Glutamatergic neuron (in vitro differentiated cells): ENCODE data around the gene LEMD2. TPM values are rescaled to one million over a fixed set of nuclear protein-coding genes. Genes with fewer than 3 reads are reported as not detected.

Experiments used
- DNase-seq: peaks from one replicate; pipeline ENCODE4 v3.0.0; 2022
- H3K27ac Mint-ChIP-seq: one replicate; pipeline ENCODE4 v1.8.0; 2020; ENCODE audit warnings: mild to moderate bottlenecking, mixed read lengths, inconsistent platforms; ENCODE audit not compliant: unreplicated experiment
- H3K27me3 Mint-ChIP-seq: one replicate; pipeline ENCODE4 v1.8.0; 2020; ENCODE audit warnings: mild to moderate bottlenecking, moderate library complexity, mixed read lengths, inconsistent platforms; ENCODE audit not compliant: unreplicated experiment
- H3K36me3 Mint-ChIP-seq: one replicate; pipeline ENCODE4 v1.8.0; 2020; ENCODE audit warnings: mild to moderate bottlenecking, mixed read lengths, inconsistent platforms; ENCODE audit not compliant: unreplicated experiment
- H3K4me1 Mint-ChIP-seq: one replicate; pipeline ENCODE4 v1.8.0; 2020; ENCODE audit warnings: mild to moderate bottlenecking, low read depth, mixed read lengths, inconsistent platforms; ENCODE audit not compliant: unreplicated experiment
- H3K4me3 Mint-ChIP-seq: one replicate; pipeline ENCODE4 v1.8.0; 2020; ENCODE audit warnings: mild to moderate bottlenecking, mixed read lengths, inconsistent platforms; ENCODE audit not compliant: unreplicated experiment
- H3K9me3 Mint-ChIP-seq: one replicate; pipeline ENCODE4 v1.8.0; 2020; ENCODE audit warnings: mild to moderate bottlenecking, moderate library complexity, mixed read lengths, inconsistent platforms; ENCODE audit not compliant: unreplicated experiment
- CTCF ChIP-seq: fragments of 200-600 bp; sonication (generic); IDR thresholded peaks from one replicate; pipeline ENCODE4 v1.5.0; 2021; ENCODE audit not compliant: partially characterized antibody, unreplicated experiment
- total RNA-seq: library from RNA; stranded (reverse); fragmentation: NEBNext Ultra II Directional; extraction: Animal tissue kit (Norgen Biotek cat#: 25700); gene quantifications from one replicate; pipeline ENCODE4 v1.2.1, GENCODE V29; 2021; ENCODE audit not compliant: unreplicated experiment

LEMD2 gene
- total RNA-seq, 1 donor from 2014 or later, result 82.4 TPM

GRCh38 chr6:33784787-33785186 is 4.1 kb downstream of the LEMD2 start:
- Mint-ChIP-seq H3K4me1 (peaks cover 65% of the 10 kb centered on the region), H3K27ac (peak overlapping the region; percentile 81), H3K27me3 (peaks cover 5% of the 10 kb centered on the region), H3K9me3 (peaks cover 6% of the 10 kb centered on the region), H3K4me3 (peak overlapping the region; percentile 68), H3K36me3 (no peaks in the 10 kb centered on the region)
- DNase-seq, result no peak
- no peak for TF ChIP-seq CTCF

- no peak for TF ChIP-seq CTCF
- peaks cover 4% of the 10 kb centered on the region for H3K9me3 Mint-ChIP-seq
- H3K4me1 Mint-ChIP-seq, result peaks cover 67% of the 10 kb centered on the region
- no peaks in the 10 kb centered on the region for H3K36me3 Mint-ChIP-seq
- peak overlapping the region; percentile 25 for H3K4me3 Mint-ChIP-seq
- DNase-seq, result no peak
- H3K27ac Mint-ChIP-seq, result peak overlapping the region; percentile 56
- H3K27me3 Mint-ChIP-seq, result peaks cover 5% of the 10 kb centered on the region
Observed at GRCh38 chr6:33783781-33784520, 5.0 kb downstream of the LEMD2 start.

GRCh38 chr6:33782561-33782960 is 6.4 kb downstream of the LEMD2 start:
- H3K36me3 Mint-ChIP-seq, result no peaks in the 10 kb centered on the region
- peaks cover 62% of the 10 kb centered on the region for H3K4me1 Mint-ChIP-seq
- H3K9me3 Mint-ChIP-seq, result no peaks in the 10 kb centered on the region
- H3K27me3 Mint-ChIP-seq, result peaks cover 1% of the 10 kb centered on the region
- TF ChIP-seq CTCF, result no peak
- no peak overlapping the region for H3K27ac Mint-ChIP-seq
- DNase-seq, result no peak
- H3K4me3 Mint-ChIP-seq, result no peak overlapping the region

- no peak for DNase-seq
- no peaks in the 10 kb centered on the region for H3K9me3 Mint-ChIP-seq
- H3K27ac Mint-ChIP-seq, result no peak overlapping the region
- H3K4me3 Mint-ChIP-seq, result no peak overlapping the region
- H3K4me1 Mint-ChIP-seq, result peaks cover 54% of the 10 kb centered on the region
- H3K36me3 Mint-ChIP-seq, result no peaks in the 10 kb centered on the region
- no peak for TF ChIP-seq CTCF
- H3K27me3 Mint-ChIP-seq, result peaks cover 3% of the 10 kb centered on the region
Observed at GRCh38 chr6:33781131-33781975, 7.6 kb downstream of the LEMD2 start.

- Mint-ChIP-seq H3K9me3 (no peaks in the 10 kb centered on the region), H3K36me3 (no peaks in the 10 kb centered on the region), H3K27me3 (peaks cover 1% of the 10 kb centered on the region), H3K27ac (no peak overlapping the region), H3K4me3 (no peak overlapping the region), H3K4me1 (peaks cover 42% of the 10 kb centered on the region)
- no peak for DNase-seq
- TF ChIP-seq CTCF, result no peak
Observed at GRCh38 chr6:33779895-33780294, 9.0 kb downstream of the LEMD2 start.
